GM12864 (cell line): ENCODE measurements around the gene NHLRC2.

Experiments used
- DNase-seq: peaks from one replicate; pipeline ENCODE4 v3.0.0-alpha.2; 2011; ENCODE audit warnings: low read depth
- H3K4me3 ChIP-seq: 2 replicates; pipeline ENCODE4 v1.5.1; 2011; ENCODE audit warnings: mild to moderate bottlenecking, low read depth, low read length, control low read depth
- TF ChIP-seq, protein P1 (sequence below): IDR thresholded peaks from 2 replicates; pipeline ENCODE4 v1.5.1; 2011; ENCODE audit warnings: low read depth, mild to moderate bottlenecking, moderate library complexity, low read length, control low read depth, inconsistent platforms; ENCODE audit errors: missing control alignments

NHLRC2 gene

DNA sequence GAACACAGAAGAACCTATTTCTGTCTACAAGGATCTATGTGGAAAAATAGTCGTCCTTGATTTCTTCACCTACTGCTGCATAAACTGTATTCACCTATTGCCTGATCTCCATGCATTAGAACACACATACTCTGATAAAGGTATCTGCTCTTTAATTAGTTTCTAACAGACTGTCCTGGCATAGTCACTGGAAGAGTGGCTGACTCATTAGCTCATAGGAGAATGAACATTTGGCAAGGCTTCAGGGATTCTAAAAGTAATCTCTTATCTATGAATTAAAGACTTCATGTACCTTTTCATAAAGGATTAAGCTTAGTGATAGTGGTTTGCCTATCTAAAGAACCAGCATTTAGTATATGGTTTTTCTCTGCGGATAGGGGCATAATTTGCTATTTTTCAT lies 4.1 kb downstream of the NHLRC2 start:
- H3K4me3 ChIP-seq = no peak overlapping the region
- TF ChIP-seq, protein P1, sequence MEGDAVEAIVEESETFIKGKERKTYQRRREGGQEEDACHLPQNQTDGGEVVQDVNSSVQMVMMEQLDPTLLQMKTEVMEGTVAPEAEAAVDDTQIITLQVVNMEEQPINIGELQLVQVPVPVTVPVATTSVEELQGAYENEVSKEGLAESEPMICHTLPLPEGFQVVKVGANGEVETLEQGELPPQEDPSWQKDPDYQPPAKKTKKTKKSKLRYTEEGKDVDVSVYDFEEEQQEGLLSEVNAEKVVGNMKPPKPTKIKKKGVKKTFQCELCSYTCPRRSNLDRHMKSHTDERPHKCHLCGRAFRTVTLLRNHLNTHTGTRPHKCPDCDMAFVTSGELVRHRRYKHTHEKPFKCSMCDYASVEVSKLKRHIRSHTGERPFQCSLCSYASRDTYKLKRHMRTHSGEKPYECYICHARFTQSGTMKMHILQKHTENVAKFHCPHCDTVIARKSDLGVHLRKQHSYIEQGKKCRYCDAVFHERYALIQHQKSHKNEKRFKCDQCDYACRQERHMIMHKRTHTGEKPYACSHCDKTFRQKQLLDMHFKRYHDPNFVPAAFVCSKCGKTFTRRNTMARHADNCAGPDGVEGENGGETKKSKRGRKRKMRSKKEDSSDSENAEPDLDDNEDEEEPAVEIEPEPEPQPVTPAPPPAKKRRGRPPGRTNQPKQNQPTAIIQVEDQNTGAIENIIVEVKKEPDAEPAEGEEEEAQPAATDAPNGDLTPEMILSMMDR = no peak
- no peak for DNase-seq

- DNase-seq = no peak
- TF ChIP-seq, protein P1 = no peak
- H3K4me3 ChIP-seq = no peak overlapping the region
Measured at GRCh38 chr10:113859261-113859660, 4.8 kb downstream of the NHLRC2 start.

- no peak for DNase-seq
- no peak overlapping the region for H3K4me3 ChIP-seq
- TF ChIP-seq, protein P1 = no peak
Measured at GRCh38 chr10:113865901-113866300, 11.4 kb downstream of the NHLRC2 start.

- no peak overlapping the region for H3K4me3 ChIP-seq
- TF ChIP-seq, protein P1 = no peak
- DNase-seq = no peak
Measured at GRCh38 chr10:113866551-113867394, 12.3 kb downstream of the NHLRC2 start.

DNA sequence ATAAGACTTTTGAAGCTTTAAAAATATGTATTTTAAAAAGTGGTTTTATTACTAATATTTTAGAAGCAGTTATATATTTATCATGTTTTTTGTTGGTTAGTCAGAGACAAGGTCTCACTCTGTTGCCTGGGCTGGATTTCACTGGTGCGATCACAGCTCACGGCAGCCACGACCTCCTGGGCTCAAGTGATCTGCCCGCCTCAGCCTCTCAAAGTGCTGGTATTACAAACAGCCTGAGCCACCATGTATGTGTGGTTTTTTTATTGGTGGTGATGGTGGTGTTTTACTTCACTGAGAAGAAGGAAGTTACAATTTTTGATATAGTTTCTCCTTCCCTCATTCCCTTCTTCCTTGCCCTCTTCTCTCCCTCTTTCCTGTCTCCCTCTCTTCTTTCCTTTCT lies 13.4 kb downstream of the NHLRC2 start:
- TF ChIP-seq, protein P1 = no peak
- H3K4me3 ChIP-seq = no peak overlapping the region
- no peak for DNase-seq

- no peak overlapping the region for H3K4me3 ChIP-seq
- TF ChIP-seq, protein P1 = no peak
- DNase-seq = no peak
Measured at GRCh38 chr10:113869789-113870188, 15.3 kb downstream of the NHLRC2 start.
